ENCODE measurements around the gene CCDC78. TPM values are rescaled to one million over a fixed set of nuclear protein-coding genes. Genes with fewer than 3 reads are reported as not detected.

Gene CCDC78
- total and polyA plus RNA-seq, 2 of the 13 experiments (the other 11 are each of a cell fraction or from before 2014, with no cell fraction given), result 0.53 to 1.5 TPM

- Histone ChIP-seq H3K27ac (ENCODE audit: extremely low read length, insufficient read depth, low read length) (no peak overlapping the region), H3K9me3 (ENCODE audit: low read length) (no peaks in the 10 kb centered on the region), H4K20me1 (ENCODE audit: insufficient read depth, low read length) (no peaks in the 10 kb centered on the region), H3K79me2 (ENCODE audit: insufficient read depth, low read length) (no peaks in the 10 kb centered on the region), H3K4me2 (ENCODE audit: low read depth, low read length) (no peak overlapping the region), H3K4me3 (replicated peaks in 1 of 3; ENCODE audit: insufficient read depth in 1 of 3, low read depth in 2 of 3, low read length in 3 of 3) (peak overlapping the region in 1 of 3 experiments; percentile 23; a peak in 2 of 6 replicates), H3K9ac (ENCODE audit: insufficient read depth, low read depth, low read length) (no peak overlapping the region), H3K27me3 (ENCODE audit: control insufficient read depth in 1 of 2, insufficient read depth in 2 of 2, low read length in 2 of 2) (peaks cover 0 to 3% of the 10 kb centered on the region in 2 experiments; a peak in 1 of 5 replicates), H3K36me3 (replicated peaks in 1 of 2; ENCODE audit: control insufficient read depth in 1 of 2, insufficient read depth in 2 of 2, low read length in 2 of 2) (peaks cover 1 to 6% of the 10 kb centered on the region in 2 experiments; a peak in 2 of 5 replicates), H3K4me1 (ENCODE audit: insufficient read depth, low read length) (peaks cover 11% of the 10 kb centered on the region), H2AFZ (ENCODE audit: low read length) (no peak overlapping the region)
- FAIRE-seq, result no peak
- no TSS peak for BruUV-seq (replicated peaks)
- ATAC-seq, result no peak; the same call in 2 of the 3 replicates
- intact Hi-C loops (cut with micrococcal nuclease; ENCODE audit: unreplicated experiment), result no loop called here
- ChIA-PET CTCF (ENCODE audit: low intra/inter-chr PET ratio, low total read pairs) (no interaction called here), POLR2A (interaction anchor here (2.0 kb wide), 1 partner anchor 12 kb away, joined by 7 read pairs; no protein-coding TSS in a partner anchor)
- WGBS (ENCODE audit: low lambda C conversion rate), result 89% methylated on average over 47 of the region's 80 CpGs
- in situ Hi-C loops (cut with HindIII; ENCODE audit: extremely low pct_ligation_motif_present, low pct_unique_long_range_greater_than_20kb), result no loop called here
- no peak for DNase-seq (ENCODE audit: low spot score)
- TF ChIP-seq ZNF441 (CRISPR knock-in tag; IDR thresholded peaks at IDR 0.05; ENCODE audit: borderline replicate concordance) (no peak), RARG (CRISPR knock-in tag; IDR thresholded peaks at IDR 0.05; ENCODE audit: low read depth) (no peak), MYC (CRISPR knock-in tag; IDR thresholded peaks at IDR 0.05; ENCODE audit: borderline replicate concordance) (peak; percentile 50; the same call in 1 of the 2 replicates), AKAP8 (CRISPR knock-in tag; IDR thresholded peaks at IDR 0.05) (peak; percentile 82), ZNF468 (CRISPR knock-in tag; IDR thresholded peaks at IDR 0.05) (no peak), ZBTB43 (CRISPR knock-in tag; conservative IDR thresholded peaks at IDR 0.05) (no peak), SKI (IDR thresholded peaks at IDR 0.05; ENCODE audit: partially characterized antibody) (no peak), TBX2 (CRISPR knock-in tag; IDR thresholded peaks at IDR 0.05; ENCODE audit: borderline replicate concordance) (peak; percentile 16; the same call in 1 of the 2 replicates), KMT2B (CRISPR knock-in tag; IDR thresholded peaks at IDR 0.05) (no peak), MIER3 (CRISPR knock-in tag; IDR thresholded peaks at IDR 0.05; ENCODE audit: borderline replicate concordance) (no peak), GTF3A (CRISPR knock-in tag; conservative IDR thresholded peaks at IDR 0.05) (no peak), ZNF850 (CRISPR knock-in tag; conservative IDR thresholded peaks at IDR 0.05) (no peak), ZNF530 (CRISPR knock-in tag; IDR thresholded peaks at IDR 0.05; ENCODE audit: low read depth) (no peak), ZBTB8A (CRISPR knock-in tag; IDR thresholded peaks at IDR 0.05; ENCODE audit: borderline replicate concordance, low read depth) (no peak), PCBP1 (IDR thresholded peaks at IDR 0.05; ENCODE audit: borderline replicate concordance, low read depth, low read length) (0 out of 2 replicates have a peak, but pooled peaks have one; percentile 18), KMT2A (CRISPR knock-in tag; IDR thresholded peaks at IDR 0.05) (no peak), CHD4 (IDR thresholded peaks at IDR 0.05; ENCODE audit: borderline replicate concordance, low read length) (no peak)
- TF ChIP-seq, protein P1, sequence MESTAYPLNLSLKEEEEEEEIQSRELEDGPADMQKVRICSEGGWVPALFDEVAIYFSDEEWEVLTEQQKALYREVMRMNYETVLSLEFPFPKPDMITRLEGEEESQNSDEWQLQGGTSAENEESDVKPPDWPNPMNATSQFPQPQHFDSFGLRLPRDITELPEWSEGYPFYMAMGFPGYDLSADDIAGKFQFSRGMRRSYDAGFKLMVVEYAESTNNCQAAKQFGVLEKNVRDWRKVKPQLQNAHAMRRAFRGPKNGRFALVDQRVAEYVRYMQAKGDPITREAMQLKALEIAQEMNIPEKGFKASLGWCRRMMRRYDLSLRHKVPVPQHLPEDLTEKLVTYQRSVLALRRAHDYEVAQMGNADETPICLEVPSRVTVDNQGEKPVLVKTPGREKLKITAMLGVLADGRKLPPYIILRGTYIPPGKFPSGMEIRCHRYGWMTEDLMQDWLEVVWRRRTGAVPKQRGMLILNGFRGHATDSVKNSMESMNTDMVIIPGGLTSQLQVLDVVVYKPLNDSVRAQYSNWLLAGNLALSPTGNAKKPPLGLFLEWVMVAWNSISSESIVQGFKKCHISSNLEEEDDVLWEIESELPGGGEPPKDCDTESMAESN (CRISPR knock-in tag; conservative IDR thresholded peaks at IDR 0.05), result no peak
- TF ChIP-seq, protein P2, sequence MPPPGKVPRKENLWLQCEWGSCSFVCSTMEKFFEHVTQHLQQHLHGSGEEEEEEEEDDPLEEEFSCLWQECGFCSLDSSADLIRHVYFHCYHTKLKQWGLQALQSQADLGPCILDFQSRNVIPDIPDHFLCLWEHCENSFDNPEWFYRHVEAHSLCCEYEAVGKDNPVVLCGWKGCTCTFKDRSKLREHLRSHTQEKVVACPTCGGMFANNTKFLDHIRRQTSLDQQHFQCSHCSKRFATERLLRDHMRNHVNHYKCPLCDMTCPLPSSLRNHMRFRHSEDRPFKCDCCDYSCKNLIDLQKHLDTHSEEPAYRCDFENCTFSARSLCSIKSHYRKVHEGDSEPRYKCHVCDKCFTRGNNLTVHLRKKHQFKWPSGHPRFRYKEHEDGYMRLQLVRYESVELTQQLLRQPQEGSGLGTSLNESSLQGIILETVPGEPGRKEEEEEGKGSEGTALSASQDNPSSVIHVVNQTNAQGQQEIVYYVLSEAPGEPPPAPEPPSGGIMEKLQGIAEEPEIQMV (CRISPR knock-in tag; IDR thresholded peaks at IDR 0.05; ENCODE audit: low read depth), result no peak
These were observed 2.1 kb upstream of the CCDC78 start for GRCh38 chr16:728131-728889.
